HCT116 (cell line): ENCODE results near the gene RDH8.

Experiments
- JUND ChIP-seq: IDR thresholded peaks from 2 replicates; pipeline ENCODE4 v1.6.1; 2012
- POLR2A ChIP-seq: IDR thresholded peaks from 2 replicates; pipeline ENCODE4 v1.7.0; 2011; ENCODE audit warnings: borderline replicate concordance; ENCODE audit not compliant: insufficient read depth, insufficient read length; ENCODE audit errors: extremely low read depth

- TF ChIP-seq JUND = no peak
- TF ChIP-seq POLR2A = no peak
These were observed 23.8 kb upstream of the RDH8 start for GRCh38 chr19:9989504-9989903.
